Stimulated activated CD8-positive, alpha-beta memory T cell treated with anti-CD3 and anti-CD28 coated beads, Interleukin-12 subunit alpha, Interleukin-12 subunit beta, amount 100 ng/mL, for 4 hours (primary cell): ENCODE results near the gene TRAPPC3.
"Not testable (repeated sequence)": the region's sequence is repeated elsewhere in the genome, so short reads cannot be mapped to it uniquely, and the experiment has no call there.

ENCODE experiments used
- DNase-seq: peaks from one replicate; pipeline ENCODE4 v3.0.0-alpha.2; 2020; ENCODE audit warnings: low read depth

The TRAPPC3 gene

GRCh38 chr1:36149237-36149972 is at the start of gene TRAPPC3:
TRAPPC3 (minus strand) TSS chr1:36149486; CDS start chr1:36149378, 108 bp downstream.
- peak; percentile 99 for DNase-seq

GRCh38 chr1:36198641-36199040 is 49.4 kb upstream of the TRAPPC3 start:
- no peak for DNase-seq

GRCh38 chr1:36196805-36197204 is 47.5 kb upstream of the TRAPPC3 start:
- not testable (repeated sequence) for DNase-seq

- peak; percentile 55 for DNase-seq
Observed at GRCh38 chr1:36187800-36188593, 38.7 kb upstream of the TRAPPC3 start.

GRCh38 chr1:36183309-36183856 is 34.1 kb upstream of the TRAPPC3 start:
- no peak for DNase-seq

- DNase-seq, result no peak
Observed at GRCh38 chr1:36182734-36183133, 33.4 kb upstream of the TRAPPC3 start.

- no peak for DNase-seq
Observed at GRCh38 chr1:36179220-36179600, 29.9 kb upstream of the TRAPPC3 start.

GRCh38 chr1:36178471-36179219 is 29.4 kb upstream of the TRAPPC3 start:
- no peak for DNase-seq

- DNase-seq, result no peak
Observed at GRCh38 chr1:36177589-36178431, 28.5 kb upstream of the TRAPPC3 start.

GRCh38 chr1:36176106-36176949 is 27.0 kb upstream of the TRAPPC3 start:
- DNase-seq, result no peak

GRCh38 chr1:36175137-36176095 is 26.1 kb upstream of the TRAPPC3 start:
- no peak for DNase-seq

- no peak for DNase-seq
Observed at GRCh38 chr1:36174713-36175112, 25.4 kb upstream of the TRAPPC3 start.

- no peak for DNase-seq
Observed at GRCh38 chr1:36172983-36173382, 23.7 kb upstream of the TRAPPC3 start.

- no peak for DNase-seq
Observed at GRCh38 chr1:36172017-36172747, 22.9 kb upstream of the TRAPPC3 start.

GRCh38 chr1:36170643-36171412 is 21.5 kb upstream of the TRAPPC3 start:
- no peak for DNase-seq

GRCh38 chr1:36168514-36168913 is 19.2 kb upstream of the TRAPPC3 start:
- no peak for DNase-seq
